ENCODE data around the gene RCCD1.

- TF ChIP-seq POLR2AphosphoS5 (IDR thresholded peaks at IDR 0.05; ENCODE audit: insufficient read depth, low read depth, low read length) (no peak), CTCF (IDR thresholded peaks at IDR 0.05; ENCODE audit: extremely low read depth in 1 of 2, insufficient read depth in 1 of 2, low read depth in 1 of 2, low read length in 2 of 2) (no peak), POLR2A (IDR thresholded peaks at IDR 0.05; ENCODE audit: low read depth, low read length) (no peak), MAX (IDR thresholded peaks at IDR 0.05; ENCODE audit: insufficient read depth, insufficient read length) (no peak)
These were observed 6.2 kb upstream of the RCCD1 start for GRCh38 chr15:90948506-90948905.
